Measurements from ENCODE around the gene PLA2G2A. TPM values are rescaled to one million over a fixed set of nuclear protein-coding genes. Genes with fewer than 3 reads are reported as not detected.

The PLA2G2A gene
- total and polyA plus RNA-seq, 9 of the 15 experiments (the other 6 are each of a cell fraction or from before 2014, with no cell fraction given) = not detected

DNA sequence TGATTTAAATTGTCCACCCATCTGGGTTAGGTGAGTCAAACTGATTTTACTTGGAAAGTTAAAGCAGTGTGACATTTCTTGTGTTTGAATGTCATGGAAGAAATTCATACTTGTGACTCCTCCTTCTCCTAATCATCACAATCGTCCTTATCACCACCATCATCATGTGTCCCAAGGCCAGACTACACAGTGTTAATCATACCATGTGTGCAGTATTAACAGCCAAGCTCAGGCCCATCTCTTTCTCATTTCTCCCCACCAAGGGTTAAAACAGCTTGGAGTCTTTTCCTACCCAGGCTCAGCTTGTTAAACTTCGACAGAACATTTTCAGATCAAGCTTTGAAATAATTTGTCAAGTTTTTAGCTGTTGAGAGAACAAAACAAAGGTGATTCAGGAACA lies 33.5 kb downstream of the PLA2G2A start (continued):
- TF ChIP-seq, protein P1, sequence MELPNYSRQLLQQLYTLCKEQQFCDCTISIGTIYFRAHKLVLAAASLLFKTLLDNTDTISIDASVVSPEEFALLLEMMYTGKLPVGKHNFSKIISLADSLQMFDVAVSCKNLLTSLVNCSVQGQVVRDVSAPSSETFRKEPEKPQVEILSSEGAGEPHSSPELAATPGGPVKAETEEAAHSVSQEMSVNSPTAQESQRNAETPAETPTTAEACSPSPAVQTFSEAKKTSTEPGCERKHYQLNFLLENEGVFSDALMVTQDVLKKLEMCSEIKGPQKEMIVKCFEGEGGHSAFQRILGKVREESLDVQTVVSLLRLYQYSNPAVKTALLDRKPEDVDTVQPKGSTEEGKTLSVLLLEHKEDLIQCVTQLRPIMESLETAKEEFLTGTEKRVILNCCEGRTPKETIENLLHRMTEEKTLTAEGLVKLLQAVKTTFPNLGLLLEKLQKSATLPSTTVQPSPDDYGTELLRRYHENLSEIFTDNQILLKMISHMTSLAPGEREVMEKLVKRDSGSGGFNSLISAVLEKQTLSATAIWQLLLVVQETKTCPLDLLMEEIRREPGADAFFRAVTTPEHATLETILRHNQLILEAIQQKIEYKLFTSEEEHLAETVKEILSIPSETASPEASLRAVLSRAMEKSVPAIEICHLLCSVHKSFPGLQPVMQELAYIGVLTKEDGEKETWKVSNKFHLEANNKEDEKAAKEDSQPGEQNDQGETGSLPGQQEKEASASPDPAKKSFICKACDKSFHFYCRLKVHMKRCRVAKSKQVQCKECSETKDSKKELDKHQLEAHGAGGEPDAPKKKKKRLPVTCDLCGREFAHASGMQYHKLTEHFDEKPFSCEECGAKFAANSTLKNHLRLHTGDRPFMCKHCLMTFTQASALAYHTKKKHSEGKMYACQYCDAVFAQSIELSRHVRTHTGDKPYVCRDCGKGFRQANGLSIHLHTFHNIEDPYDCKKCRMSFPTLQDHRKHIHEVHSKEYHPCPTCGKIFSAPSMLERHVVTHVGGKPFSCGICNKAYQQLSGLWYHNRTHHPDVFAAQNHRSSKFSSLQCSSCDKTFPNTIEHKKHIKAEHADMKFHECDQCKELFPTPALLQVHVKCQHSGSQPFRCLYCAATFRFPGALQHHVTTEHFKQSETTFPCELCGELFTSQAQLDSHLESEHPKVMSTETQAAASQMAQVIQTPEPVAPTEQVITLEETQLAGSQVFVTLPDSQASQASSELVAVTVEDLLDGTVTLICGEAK (IDR thresholded peaks at IDR 0.05) = no peak
- TF ChIP-seq, protein P1 (CRISPR knock-in tag; IDR thresholded peaks at IDR 0.05) = no peak
- no peak for TF ChIP-seq ZNF384 (IDR thresholded peaks at IDR 0.05; ENCODE audit: low read depth, low read length)
- no peak for TF ChIP-seq SRF (CRISPR knock-in tag; IDR thresholded peaks at IDR 0.05)
- no peak for TF ChIP-seq MAFG (tag; conservative IDR thresholded peaks at IDR 0.05)
- TF ChIP-seq, protein P2, sequence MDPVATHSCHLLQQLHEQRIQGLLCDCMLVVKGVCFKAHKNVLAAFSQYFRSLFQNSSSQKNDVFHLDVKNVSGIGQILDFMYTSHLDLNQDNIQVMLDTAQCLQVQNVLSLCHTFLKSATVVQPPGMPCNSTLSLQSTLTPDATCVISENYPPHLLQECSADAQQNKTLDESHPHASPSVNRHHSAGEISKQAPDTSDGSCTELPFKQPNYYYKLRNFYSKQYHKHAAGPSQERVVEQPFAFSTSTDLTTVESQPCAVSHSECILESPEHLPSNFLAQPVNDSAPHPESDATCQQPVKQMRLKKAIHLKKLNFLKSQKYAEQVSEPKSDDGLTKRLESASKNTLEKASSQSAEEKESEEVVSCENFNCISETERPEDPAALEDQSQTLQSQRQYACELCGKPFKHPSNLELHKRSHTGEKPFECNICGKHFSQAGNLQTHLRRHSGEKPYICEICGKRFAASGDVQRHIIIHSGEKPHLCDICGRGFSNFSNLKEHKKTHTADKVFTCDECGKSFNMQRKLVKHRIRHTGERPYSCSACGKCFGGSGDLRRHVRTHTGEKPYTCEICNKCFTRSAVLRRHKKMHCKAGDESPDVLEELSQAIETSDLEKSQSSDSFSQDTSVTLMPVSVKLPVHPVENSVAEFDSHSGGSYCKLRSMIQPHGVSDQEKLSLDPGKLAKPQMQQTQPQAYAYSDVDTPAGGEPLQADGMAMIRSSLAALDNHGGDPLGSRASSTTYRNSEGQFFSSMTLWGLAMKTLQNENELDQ (CRISPR knock-in tag; IDR thresholded peaks at IDR 0.05; ENCODE audit: borderline replicate concordance) = no peak
- no peak for TF ChIP-seq CBX5 (IDR thresholded peaks at IDR 0.05; ENCODE audit: borderline replicate concordance, low read depth)
- TF ChIP-seq MTA2 (IDR thresholded peaks at IDR 0.05; ENCODE audit: low read depth) = no peak
